Measurements from ENCODE around the gene KDM8.

DNA sequence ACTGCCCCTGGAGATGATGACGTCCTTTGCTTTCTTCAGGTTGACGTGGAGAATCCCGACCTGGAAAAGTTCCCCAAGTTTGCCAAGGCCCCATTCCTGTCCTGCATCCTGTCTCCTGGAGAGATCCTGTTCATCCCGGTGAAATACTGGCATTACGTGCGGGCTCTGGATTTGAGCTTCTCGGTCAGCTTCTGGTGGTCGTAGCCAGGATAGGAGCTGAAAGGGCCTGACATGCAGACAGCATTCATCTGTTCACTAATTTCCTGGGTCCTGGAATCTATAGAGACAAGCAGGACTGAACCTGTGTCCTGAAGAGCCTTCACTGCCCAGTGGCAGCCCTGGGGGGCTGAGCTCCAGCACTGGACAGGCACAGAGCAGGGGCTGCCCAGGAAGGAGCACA, 17.2 kb downstream of the KDM8 start:
- TF ChIP-seq, protein P1, sequence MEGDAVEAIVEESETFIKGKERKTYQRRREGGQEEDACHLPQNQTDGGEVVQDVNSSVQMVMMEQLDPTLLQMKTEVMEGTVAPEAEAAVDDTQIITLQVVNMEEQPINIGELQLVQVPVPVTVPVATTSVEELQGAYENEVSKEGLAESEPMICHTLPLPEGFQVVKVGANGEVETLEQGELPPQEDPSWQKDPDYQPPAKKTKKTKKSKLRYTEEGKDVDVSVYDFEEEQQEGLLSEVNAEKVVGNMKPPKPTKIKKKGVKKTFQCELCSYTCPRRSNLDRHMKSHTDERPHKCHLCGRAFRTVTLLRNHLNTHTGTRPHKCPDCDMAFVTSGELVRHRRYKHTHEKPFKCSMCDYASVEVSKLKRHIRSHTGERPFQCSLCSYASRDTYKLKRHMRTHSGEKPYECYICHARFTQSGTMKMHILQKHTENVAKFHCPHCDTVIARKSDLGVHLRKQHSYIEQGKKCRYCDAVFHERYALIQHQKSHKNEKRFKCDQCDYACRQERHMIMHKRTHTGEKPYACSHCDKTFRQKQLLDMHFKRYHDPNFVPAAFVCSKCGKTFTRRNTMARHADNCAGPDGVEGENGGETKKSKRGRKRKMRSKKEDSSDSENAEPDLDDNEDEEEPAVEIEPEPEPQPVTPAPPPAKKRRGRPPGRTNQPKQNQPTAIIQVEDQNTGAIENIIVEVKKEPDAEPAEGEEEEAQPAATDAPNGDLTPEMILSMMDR (IDR thresholded peaks at IDR 0.05) = no peak
- TF ChIP-seq POLR2A (IDR thresholded peaks at IDR 0.05) = no peak

Measured in adrenal gland (tissue), 5 donors.